CD4-positive, CD25-positive, alpha-beta regulatory T cell (primary cell): ENCODE measurements around the gene HOXC6. TPM values are rescaled to one million over a fixed set of nuclear protein-coding genes. Genes with fewer than 3 reads are reported as not detected.
A peak's percentile ranks its signal among the peaks of the same experiment; 100 is the strongest.

Source experiments
- ATAC-seq, 2 donors: fragments of 150-1000 bp; cut with Tn5 transposase; one replicate each; pipeline ENCODE4 v1.10.0; 2021; ENCODE audit warnings: low read depth in 2 of 2, moderate number of reproducible peaks in 2 of 2, moderate library complexity in 1 of 2
- DNase-seq, 3 donors: peaks; one replicate each; pipeline versions ENCODE4 v3.0.0 to v3.0.0-alpha.2; 2012 to 2022; ENCODE audit warnings: mixed read lengths in 1 of 3
- H3K27ac ChIP-seq: one replicate; pipeline ENCODE4 v1.7.0; 2013; ENCODE audit warnings: mild to moderate bottlenecking, low read length; ENCODE audit not compliant: insufficient read depth, poor library complexity, severe bottlenecking
- H3K27me3 ChIP-seq: one replicate; pipeline ENCODE4 v1.7.0; 2013; ENCODE audit warnings: low read length; ENCODE audit not compliant: control insufficient read depth, insufficient read depth
- H3K36me3 ChIP-seq: one replicate; pipeline ENCODE4 v1.7.0; 2013; ENCODE audit warnings: mild to moderate bottlenecking, low read length, moderate library complexity; ENCODE audit not compliant: control insufficient read depth, insufficient read depth
- H3K4me1 ChIP-seq: 2 replicates; pipeline ENCODE4 v1.7.0; 2013; ENCODE audit warnings: mild to moderate bottlenecking, low read length; ENCODE audit not compliant: insufficient read depth, control insufficient read depth, poor library complexity, severe bottlenecking
- H3K4me3 ChIP-seq: one replicate; pipeline ENCODE4 v1.7.0; 2013; ENCODE audit warnings: low read depth, mild to moderate bottlenecking, low read length, moderate library complexity
- H3K9me3 ChIP-seq, 2 experiments: 1 replicate in 1 of 2; 2 replicates in 1 of 2; pipeline ENCODE4 v1.7.0; 2013; ENCODE audit warnings: low read length in 2 of 2, mild to moderate bottlenecking in 1 of 2, moderate library complexity in 1 of 2; ENCODE audit not compliant: control insufficient read depth in 2 of 2
- H3K27ac Mint-ChIP-seq, 3 donors: one replicate each; pipeline ENCODE4 v1.8.0; 2020 to 2022; ENCODE audit warnings: mild to moderate bottlenecking in 3 of 3, mixed read lengths in 3 of 3, moderate library complexity in 2 of 3
- H3K27me3 Mint-ChIP-seq: one replicate; pipeline ENCODE4 v1.8.0; 2022; ENCODE audit warnings: mild to moderate bottlenecking, mixed read lengths
- H3K36me3 Mint-ChIP-seq: one replicate; pipeline ENCODE4 v1.8.0; 2020; ENCODE audit warnings: mixed read lengths
- H3K4me1 Mint-ChIP-seq, 4 donors: one replicate each; pipeline ENCODE4 v1.8.0; 2020 to 2022; ENCODE audit warnings: mixed read lengths in 4 of 4, mild to moderate bottlenecking in 1 of 4
- H3K4me3 Mint-ChIP-seq, 4 donors: one replicate each; pipeline ENCODE4 v1.8.0; 2020 to 2022; ENCODE audit warnings: mild to moderate bottlenecking in 4 of 4, mixed read lengths in 4 of 4, moderate library complexity in 3 of 4
- H3K9me3 Mint-ChIP-seq, 7 donors: one replicate each; pipeline ENCODE4 v1.8.0; 2020 to 2022; ENCODE audit warnings: mixed read lengths in 7 of 7, mild to moderate bottlenecking in 3 of 7, moderate library complexity in 2 of 7
- polyA plus RNA-seq, 4 donors: library from polyadenylated mRNA; unstranded; fragments of 300-500 nt; fragmentation: Illumina TruSeq; gene quantifications; one replicate each; pipeline ENCODE4 v1.2.3, GENCODE V29; 2021
- total RNA-seq: library from RNA; stranded (reverse); gene quantifications from one replicate; pipeline ENCODE4 v1.2.3, GENCODE V29; 2022

HOXC6 gene
- total and polyA plus RNA-seq, 5 donors from 2014 or later = not detected

DNA sequence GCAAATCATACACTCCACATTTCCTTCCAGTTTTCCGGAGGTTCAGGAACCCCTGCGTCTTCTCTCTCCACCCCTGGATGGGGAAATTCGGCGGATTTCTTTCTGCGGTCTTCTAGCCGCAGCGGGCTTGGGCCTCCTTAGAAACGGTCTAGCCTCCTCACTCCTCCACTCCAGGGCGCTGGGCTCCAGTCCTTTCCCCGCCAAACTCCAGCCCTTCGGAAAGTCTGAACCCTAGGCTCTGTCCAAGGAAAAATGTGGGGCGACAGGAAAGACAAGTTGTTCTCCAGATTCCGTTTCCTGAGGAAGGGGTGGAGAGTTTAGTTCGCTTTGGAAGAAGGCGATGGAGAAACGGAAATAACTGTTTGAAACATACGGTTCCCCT lies 44.7 kb upstream of the HOXC6 start:
- no peak for DNase-seq
- peak overlapping the region in 1 of 3 donors; percentile 63 for H3K27ac Mint-ChIP-seq
- H3K36me3 Mint-ChIP-seq = no peaks in the 10 kb centered on the region
- peak overlapping the region in 3 of 4 donors; percentile 24 to 75 (median 36) for H3K4me3 Mint-ChIP-seq
- ATAC-seq = no peak
- H3K27me3 Mint-ChIP-seq = peaks cover 96% of the 10 kb centered on the region
- H3K9me3 Mint-ChIP-seq = peaks cover 0 to 17% (median 0%) of the 10 kb centered on the region in 7 donors
- peaks cover 58% of the 10 kb centered on the region for H3K27me3 ChIP-seq
- H3K4me1 ChIP-seq = peaks cover 20% of the 10 kb centered on the region
- peaks cover 5 to 49% (median 21%) of the 10 kb centered on the region in 4 donors for H3K4me1 Mint-ChIP-seq
- no peak overlapping the region for H3K4me3 ChIP-seq
- H3K36me3 ChIP-seq = no peaks in the 10 kb centered on the region
- H3K27ac ChIP-seq = no peak overlapping the region
- H3K9me3 ChIP-seq = peaks cover 0 to 5% of the 10 kb centered on the region in 2 experiments

DNA sequence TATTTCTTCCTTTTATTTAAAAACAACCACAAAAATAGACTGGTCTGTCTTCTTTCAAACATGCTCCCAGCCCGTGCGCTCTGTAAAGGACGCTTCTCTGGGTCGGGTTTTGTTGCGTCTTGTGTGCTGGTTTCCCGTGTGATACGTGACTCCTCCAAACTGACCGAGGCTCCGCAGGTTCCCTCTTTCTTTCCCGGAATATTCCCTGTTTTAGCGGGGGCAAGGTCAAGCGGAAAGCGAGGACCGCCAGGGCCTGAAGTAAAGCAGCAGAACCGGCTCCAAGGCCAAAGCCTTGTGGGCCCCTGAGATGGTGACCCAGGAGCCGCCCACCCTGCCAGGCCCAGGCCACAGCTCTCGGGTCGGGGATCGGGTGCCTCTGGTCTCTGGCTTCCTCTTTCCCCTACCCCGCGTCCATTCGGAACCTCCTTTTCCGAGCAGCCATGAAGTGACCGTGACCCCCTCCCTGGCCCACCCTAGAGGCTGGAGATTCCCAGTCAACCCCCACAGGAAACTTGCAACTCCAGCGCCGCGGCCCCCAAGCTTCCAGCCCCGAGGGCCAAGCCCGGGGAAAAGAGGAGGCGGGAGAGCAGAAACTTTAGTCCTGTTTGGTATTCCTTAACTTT lies 44.2 kb upstream of the HOXC6 start:
- ATAC-seq (no peak), DNase-seq (no peak)
- H3K4me1 ChIP-seq = peaks cover 25% of the 10 kb centered on the region
- Mint-ChIP-seq H3K27me3 (peaks cover 96% of the 10 kb centered on the region), H3K27ac (peak overlapping the region in 1 of 3 donors; percentile 63), H3K4me1 (peaks cover 8 to 52% (median 24%) of the 10 kb centered on the region in 4 donors), H3K36me3 (no peaks in the 10 kb centered on the region), H3K9me3 (peaks cover 0 to 17% (median 0%) of the 10 kb centered on the region in 7 donors), H3K4me3 (peak overlapping the region in 2 of 4 donors; percentile 29 to 75)
- no peak overlapping the region for H3K4me3 ChIP-seq
- no peak overlapping the region for H3K27ac ChIP-seq
- H3K9me3 ChIP-seq = peaks cover 0 to 5% of the 10 kb centered on the region in 2 experiments
- peaks cover 57% of the 10 kb centered on the region for H3K27me3 ChIP-seq
- no peaks in the 10 kb centered on the region for H3K36me3 ChIP-seq

DNA sequence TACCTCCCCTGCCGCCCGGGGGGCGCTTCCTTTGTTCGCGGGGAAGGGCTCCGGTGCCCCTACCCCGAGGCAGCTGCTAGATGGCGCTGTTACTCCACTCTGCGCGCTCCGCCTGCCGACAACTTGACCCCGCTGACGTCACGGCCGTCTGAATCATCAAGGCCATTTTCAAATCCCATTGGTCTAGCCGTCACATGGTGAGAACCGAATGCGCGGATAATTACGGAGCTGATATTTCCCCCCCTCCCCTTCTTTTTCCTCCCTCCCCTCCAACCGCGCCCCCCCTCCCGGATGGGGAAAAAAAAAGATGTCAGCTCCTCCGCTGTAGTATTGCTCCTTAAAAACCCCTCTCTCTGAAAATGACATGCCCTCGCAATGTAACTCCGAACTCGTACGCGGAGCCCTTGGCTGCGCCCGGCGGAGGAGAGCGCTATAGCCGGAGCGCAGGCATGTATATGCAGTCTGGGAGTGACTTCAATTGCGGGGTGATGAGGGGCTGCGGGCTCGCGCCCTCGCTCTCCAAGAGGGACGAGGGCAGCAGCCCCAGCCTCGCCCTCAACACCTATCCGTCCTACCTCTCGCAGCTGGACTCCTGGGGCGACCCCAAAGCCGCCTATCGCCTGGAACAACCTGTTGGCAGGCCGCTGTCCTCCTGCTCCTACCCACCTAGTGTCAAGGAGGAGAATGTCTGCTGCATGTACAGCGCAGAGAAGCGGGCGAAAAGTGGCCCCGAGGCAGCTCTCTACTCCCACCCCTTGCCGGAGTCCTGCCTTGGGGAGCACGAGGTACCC lies 43.1 kb upstream of the HOXC6 start, which contains the start of gene HOXC10:
HOXC10 (plus strand) TSS at position 246 of the 791 bp plus-strand sequence; CDS start at position 360, 114 bp downstream.
- peaks cover 96% of the 10 kb centered on the region for H3K27me3 Mint-ChIP-seq
- H3K9me3 Mint-ChIP-seq = peaks cover 0 to 9% (median 0%) of the 10 kb centered on the region in 7 donors
- Histone ChIP-seq H3K36me3 (no peaks in the 10 kb centered on the region), H3K27me3 (peaks cover 58% of the 10 kb centered on the region), H3K4me1 (peaks cover 30% of the 10 kb centered on the region), H3K27ac (no peak within 1 kb of the TSS), H3K4me3 (no peak within 1 kb of the TSS), H3K9me3 (peaks cover 0 to 5% of the 10 kb centered on the region in 2 experiments)
- peak; percentile 49 to 84 (median 52) for DNase-seq
- peak within 1 kb of the TSS in 1 of 3 donors; percentile 63 for H3K27ac Mint-ChIP-seq
- ATAC-seq = peak; percentile 29 to 41
- peaks cover 16 to 62% (median 32%) of the 10 kb centered on the region in 4 donors for H3K4me1 Mint-ChIP-seq
- peak within 1 kb of the TSS; percentile 56 to 86 (median 76) for H3K4me3 Mint-ChIP-seq
- H3K36me3 Mint-ChIP-seq = no peaks in the 10 kb centered on the region

DNA sequence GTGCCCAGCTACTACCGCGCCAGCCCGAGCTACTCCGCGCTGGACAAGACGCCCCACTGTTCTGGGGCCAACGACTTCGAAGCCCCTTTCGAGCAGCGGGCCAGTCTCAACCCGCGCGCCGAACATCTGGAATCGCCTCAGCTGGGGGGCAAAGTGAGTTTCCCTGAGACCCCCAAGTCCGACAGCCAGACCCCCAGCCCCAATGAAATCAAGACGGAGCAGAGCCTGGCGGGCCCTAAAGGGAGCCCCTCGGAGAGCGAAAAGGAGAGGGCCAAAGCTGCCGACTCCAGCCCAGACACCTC lies 42.6 kb upstream of the HOXC6 start:
- H3K27me3 ChIP-seq = peaks cover 57% of the 10 kb centered on the region
- no peak for ATAC-seq
- no peaks in the 10 kb centered on the region for H3K36me3 Mint-ChIP-seq
- H3K4me3 Mint-ChIP-seq = peak overlapping the region; percentile 56 to 86 (median 69)
- H3K4me3 ChIP-seq = no peak overlapping the region
- no peak for DNase-seq
- peaks cover 0 to 5% of the 10 kb centered on the region in 2 experiments for H3K9me3 ChIP-seq
- peaks cover 96% of the 10 kb centered on the region for H3K27me3 Mint-ChIP-seq
- H3K4me1 ChIP-seq = peaks cover 30% of the 10 kb centered on the region
- no peak overlapping the region for H3K27ac ChIP-seq
- H3K27ac Mint-ChIP-seq = no peak overlapping the region
- no peaks in the 10 kb centered on the region for H3K36me3 ChIP-seq
- peaks cover 0 to 8% (median 0%) of the 10 kb centered on the region in 7 donors for H3K9me3 Mint-ChIP-seq
- peaks cover 20 to 66% (median 34%) of the 10 kb centered on the region in 4 donors for H3K4me1 Mint-ChIP-seq

DNA sequence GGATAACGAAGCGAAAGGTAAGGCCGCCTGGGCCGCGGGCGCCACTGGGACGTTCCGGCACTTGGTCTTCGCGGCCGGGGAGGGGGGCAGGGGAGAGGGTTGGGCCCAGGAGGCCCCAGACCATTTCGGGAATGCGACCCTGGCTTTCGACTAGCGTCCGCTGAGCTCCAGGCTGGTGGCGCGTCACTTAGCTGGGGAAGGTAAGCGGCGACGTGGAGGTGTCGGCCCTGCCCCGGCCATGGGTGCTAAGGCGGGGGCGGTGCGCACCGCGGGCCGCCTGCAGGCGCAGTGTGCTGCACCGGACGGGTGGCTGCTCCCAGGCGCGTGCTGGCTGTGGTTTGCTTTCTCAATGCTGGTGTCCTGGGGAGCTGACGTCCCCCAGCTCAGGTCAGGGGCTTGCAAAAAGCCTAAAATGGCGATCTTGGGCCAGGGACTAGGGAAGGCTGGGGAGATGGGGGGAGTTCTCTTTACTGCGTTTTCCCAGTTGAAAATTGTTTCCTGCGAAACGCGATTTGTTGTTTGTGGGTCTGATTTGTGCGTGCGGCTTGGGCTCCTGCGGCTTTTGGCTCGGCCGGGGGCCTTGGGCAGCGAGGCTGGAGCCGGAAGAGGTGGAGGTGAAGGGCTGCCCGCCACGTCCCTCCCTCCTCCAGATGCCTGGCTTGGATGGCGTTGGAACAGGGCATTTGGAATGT lies 42.1 kb upstream of the HOXC6 start:
- ATAC-seq (no peak), DNase-seq (peak in 1 of 3 donors; percentile 41)
- Mint-ChIP-seq H3K36me3 (no peaks in the 10 kb centered on the region), H3K9me3 (peaks cover 0 to 8% (median 0%) of the 10 kb centered on the region in 7 donors), H3K4me1 (peaks cover 16 to 65% (median 33%) of the 10 kb centered on the region in 4 donors), H3K27me3 (peaks cover 96% of the 10 kb centered on the region), H3K4me3 (peak overlapping the region in 3 of 4 donors; percentile 29 to 65 (median 51)), H3K27ac (peak overlapping the region in 1 of 3 donors; percentile 38)
- Histone ChIP-seq H3K27ac (no peak overlapping the region), H3K9me3 (peaks cover 0 to 5% of the 10 kb centered on the region in 2 experiments), H3K4me3 (no peak overlapping the region), H3K4me1 (peaks cover 30% of the 10 kb centered on the region), H3K36me3 (no peaks in the 10 kb centered on the region), H3K27me3 (peaks cover 57% of the 10 kb centered on the region)

DNA sequence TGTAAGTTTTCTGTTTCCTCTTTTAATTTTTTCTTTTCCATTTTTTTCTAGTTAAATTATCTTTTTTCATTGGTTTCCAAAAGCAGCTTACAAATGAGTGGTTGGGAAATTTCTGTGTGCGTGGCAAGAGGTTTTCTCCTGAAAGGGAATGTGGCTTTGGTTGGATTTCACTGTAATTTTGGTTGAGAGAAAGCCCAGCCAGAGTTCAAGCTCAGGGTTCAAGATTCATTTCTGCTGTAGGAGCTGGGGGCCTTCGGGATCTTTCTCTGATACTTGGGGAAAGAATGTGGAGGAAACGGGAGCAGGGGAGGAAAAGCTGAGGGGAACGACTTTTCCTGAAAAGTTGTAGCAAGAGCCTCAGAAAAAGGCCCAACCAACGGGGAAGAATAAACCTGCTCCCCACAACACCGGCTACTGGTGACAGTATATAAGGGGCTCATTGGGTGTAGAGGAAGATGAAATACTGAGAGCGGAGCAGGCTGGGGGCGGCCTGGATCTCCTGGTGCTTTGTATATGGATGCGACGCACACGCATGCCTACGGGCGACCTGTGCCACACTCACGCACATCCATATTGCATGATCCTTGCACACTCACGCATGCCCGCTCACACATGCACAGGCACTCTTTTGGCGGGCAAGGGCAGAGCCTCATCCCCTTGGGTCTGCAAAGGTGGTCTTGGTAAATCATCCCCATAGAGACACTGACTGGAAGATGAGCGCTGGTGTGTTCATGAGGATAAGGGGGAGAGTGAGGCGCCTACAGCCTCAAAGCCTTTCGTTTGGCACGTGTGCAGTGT lies 41.4 kb upstream of the HOXC6 start:
- Mint-ChIP-seq H3K4me3 (peak overlapping the region in 2 of 4 donors; percentile 15 to 29), H3K27me3 (peaks cover 96% of the 10 kb centered on the region), H3K9me3 (peaks cover 0 to 8% (median 0%) of the 10 kb centered on the region in 7 donors), H3K27ac (no peak overlapping the region), H3K36me3 (no peaks in the 10 kb centered on the region), H3K4me1 (peaks cover 15 to 65% (median 34%) of the 10 kb centered on the region in 4 donors)
- no peak overlapping the region for H3K4me3 ChIP-seq
- H3K4me1 ChIP-seq = peaks cover 30% of the 10 kb centered on the region
- H3K27me3 ChIP-seq = peaks cover 59% of the 10 kb centered on the region
- no peak for ATAC-seq
- no peak overlapping the region for H3K27ac ChIP-seq
- DNase-seq = no peak
- no peaks in the 10 kb centered on the region for H3K36me3 ChIP-seq
- H3K9me3 ChIP-seq = peaks cover 0 to 5% of the 10 kb centered on the region in 2 experiments

DNA sequence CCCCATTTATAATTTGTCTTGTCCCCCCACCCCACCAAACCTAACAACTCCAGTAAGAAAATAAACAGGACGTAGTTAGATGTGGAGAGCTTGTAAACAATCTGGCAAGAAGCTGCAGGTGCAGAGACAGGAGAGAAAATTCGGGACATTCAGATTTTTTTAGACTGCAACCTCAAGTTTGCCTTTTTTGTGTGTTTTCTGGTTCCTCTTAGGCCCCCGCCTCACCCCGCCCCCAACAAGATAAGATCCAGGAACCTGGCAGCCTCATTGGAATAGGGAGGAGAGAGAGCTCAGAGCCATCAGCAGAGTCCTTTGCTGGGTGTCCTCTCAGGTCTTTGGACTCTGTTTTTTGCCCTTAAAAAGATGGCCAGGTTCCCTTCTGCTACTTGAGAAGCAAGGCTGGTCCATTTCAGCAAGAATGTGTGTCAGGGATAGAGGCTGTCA lies 40.4 kb upstream of the HOXC6 start:
- Histone ChIP-seq H3K36me3 (no peaks in the 10 kb centered on the region), H3K27me3 (peaks cover 60% of the 10 kb centered on the region), H3K4me3 (no peak overlapping the region), H3K27ac (no peak overlapping the region), H3K9me3 (peaks cover 0 to 5% of the 10 kb centered on the region in 2 experiments), H3K4me1 (peaks cover 30% of the 10 kb centered on the region)
- DNase-seq (no peak), ATAC-seq (no peak)
- no peaks in the 10 kb centered on the region for H3K36me3 Mint-ChIP-seq
- H3K27me3 Mint-ChIP-seq = peaks cover 96% of the 10 kb centered on the region
- no peak overlapping the region for H3K27ac Mint-ChIP-seq
- H3K4me1 Mint-ChIP-seq = peaks cover 15 to 63% (median 34%) of the 10 kb centered on the region in 4 donors
- H3K9me3 Mint-ChIP-seq = peaks cover 0 to 8% (median 0%) of the 10 kb centered on the region in 7 donors
- peak overlapping the region in 2 of 4 donors; percentile 14 to 23 for H3K4me3 Mint-ChIP-seq
